Mesothelial cell of epicardium (in vitro differentiated cells): Measurements from ENCODE around the gene FBXL4. TPM values are rescaled to one million over a fixed set of nuclear protein-coding genes. Genes with fewer than 3 reads are reported as not detected.
A peak's percentile ranks its signal among the peaks of the same experiment; 100 is the strongest.

Experiments used
- DNase-seq, 2 experiments: peaks; one replicate each; pipeline ENCODE4 v3.0.0; 2021; ENCODE audit warnings: low spot score in 2 of 2; ENCODE audit not compliant: unreplicated experiment in 2 of 2
- H3K27ac Mint-ChIP-seq: 2 replicates; pipeline ENCODE4 v1.8.0; 2021; ENCODE audit warnings: mixed read lengths
- H3K27me3 Mint-ChIP-seq: 2 replicates; pipeline ENCODE4 v1.8.0; 2021; ENCODE audit warnings: low read depth, mixed read lengths
- H3K36me3 Mint-ChIP-seq: 2 replicates; pipeline ENCODE4 v1.8.0; 2021; ENCODE audit warnings: mixed read lengths
- H3K4me1 Mint-ChIP-seq: 2 replicates; pipeline ENCODE4 v1.8.0; 2021; ENCODE audit warnings: mixed read lengths
- H3K4me3 Mint-ChIP-seq: 2 replicates; pipeline ENCODE4 v1.8.0; 2021; ENCODE audit warnings: mild to moderate bottlenecking, moderate library complexity, mixed read lengths
- H3K9me3 Mint-ChIP-seq: 2 replicates; pipeline ENCODE4 v1.8.0; 2021; ENCODE audit warnings: mixed read lengths
- total RNA-seq: library from RNA; stranded (reverse); gene quantifications from 3 replicates; pipeline ENCODE4 v1.2.1, GENCODE V29; 2021
- TF ChIP-seq, protein P1 (sequence below): fragments of 200-600 bp; sonication (generic); IDR thresholded peaks from one replicate; pipeline ENCODE4 v1.5.0; 2021; ENCODE audit warnings: antibody characterized with exemption; ENCODE audit not compliant: unreplicated experiment

FBXL4 gene
- total RNA-seq, 1 donor from 2014 or later: 21.2 TPM

DNA sequence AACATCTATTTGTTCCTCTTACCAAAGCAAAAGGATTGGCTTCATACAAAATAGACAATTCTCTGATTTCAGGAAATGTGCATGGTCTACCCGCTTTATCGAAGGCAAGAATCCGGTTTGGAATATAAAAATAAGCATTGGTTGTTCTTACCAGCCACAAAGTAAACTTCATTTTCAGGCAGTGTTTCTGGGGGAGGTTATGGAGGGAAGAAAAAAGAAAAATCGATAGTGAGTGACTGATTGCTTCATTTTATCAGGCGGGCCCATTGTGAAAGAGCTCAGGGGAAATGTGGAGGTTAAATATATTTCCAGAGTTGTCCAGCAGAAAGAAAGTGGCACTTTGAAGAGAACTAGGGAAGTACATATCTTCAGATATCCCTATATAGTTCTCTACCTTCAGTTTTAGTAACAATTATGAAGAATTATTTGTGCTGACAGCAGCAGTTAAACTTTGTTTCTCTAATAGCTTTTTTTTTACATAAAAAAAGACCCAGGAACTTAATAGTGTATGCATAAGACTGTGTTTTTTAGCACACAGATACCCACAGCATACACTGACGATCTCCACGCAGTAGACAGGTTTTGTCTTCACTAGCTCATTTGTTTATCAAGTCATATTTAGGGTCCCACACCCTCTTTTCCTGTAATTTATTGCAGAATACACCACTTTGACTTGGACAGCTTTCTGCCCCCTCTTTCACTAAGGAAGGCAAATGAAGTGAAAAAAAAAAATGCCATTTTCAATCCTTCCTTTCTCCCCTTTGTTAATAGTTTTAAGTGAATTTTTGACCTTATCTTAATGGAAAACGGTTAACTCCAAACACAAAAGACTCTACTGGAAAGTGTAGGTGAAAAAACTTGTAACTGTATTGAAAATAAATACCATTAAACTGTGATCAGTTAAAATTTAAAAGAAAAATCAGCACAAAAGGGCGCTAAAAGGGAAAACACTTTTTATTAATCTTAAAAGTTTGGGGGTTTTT, 110.5 kb downstream of the FBXL4 start:
- Mint-ChIP-seq H3K36me3 (no peaks in the 10 kb centered on the region), H3K4me3 (no peak overlapping the region), H3K27me3 (peaks cover 97% of the 10 kb centered on the region), H3K4me1 (peaks cover 26% of the 10 kb centered on the region), H3K9me3 (no peaks in the 10 kb centered on the region), H3K27ac (no peak overlapping the region)
- TF ChIP-seq, protein P1, sequence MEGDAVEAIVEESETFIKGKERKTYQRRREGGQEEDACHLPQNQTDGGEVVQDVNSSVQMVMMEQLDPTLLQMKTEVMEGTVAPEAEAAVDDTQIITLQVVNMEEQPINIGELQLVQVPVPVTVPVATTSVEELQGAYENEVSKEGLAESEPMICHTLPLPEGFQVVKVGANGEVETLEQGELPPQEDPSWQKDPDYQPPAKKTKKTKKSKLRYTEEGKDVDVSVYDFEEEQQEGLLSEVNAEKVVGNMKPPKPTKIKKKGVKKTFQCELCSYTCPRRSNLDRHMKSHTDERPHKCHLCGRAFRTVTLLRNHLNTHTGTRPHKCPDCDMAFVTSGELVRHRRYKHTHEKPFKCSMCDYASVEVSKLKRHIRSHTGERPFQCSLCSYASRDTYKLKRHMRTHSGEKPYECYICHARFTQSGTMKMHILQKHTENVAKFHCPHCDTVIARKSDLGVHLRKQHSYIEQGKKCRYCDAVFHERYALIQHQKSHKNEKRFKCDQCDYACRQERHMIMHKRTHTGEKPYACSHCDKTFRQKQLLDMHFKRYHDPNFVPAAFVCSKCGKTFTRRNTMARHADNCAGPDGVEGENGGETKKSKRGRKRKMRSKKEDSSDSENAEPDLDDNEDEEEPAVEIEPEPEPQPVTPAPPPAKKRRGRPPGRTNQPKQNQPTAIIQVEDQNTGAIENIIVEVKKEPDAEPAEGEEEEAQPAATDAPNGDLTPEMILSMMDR: no peak
- no peak for DNase-seq

DNA sequence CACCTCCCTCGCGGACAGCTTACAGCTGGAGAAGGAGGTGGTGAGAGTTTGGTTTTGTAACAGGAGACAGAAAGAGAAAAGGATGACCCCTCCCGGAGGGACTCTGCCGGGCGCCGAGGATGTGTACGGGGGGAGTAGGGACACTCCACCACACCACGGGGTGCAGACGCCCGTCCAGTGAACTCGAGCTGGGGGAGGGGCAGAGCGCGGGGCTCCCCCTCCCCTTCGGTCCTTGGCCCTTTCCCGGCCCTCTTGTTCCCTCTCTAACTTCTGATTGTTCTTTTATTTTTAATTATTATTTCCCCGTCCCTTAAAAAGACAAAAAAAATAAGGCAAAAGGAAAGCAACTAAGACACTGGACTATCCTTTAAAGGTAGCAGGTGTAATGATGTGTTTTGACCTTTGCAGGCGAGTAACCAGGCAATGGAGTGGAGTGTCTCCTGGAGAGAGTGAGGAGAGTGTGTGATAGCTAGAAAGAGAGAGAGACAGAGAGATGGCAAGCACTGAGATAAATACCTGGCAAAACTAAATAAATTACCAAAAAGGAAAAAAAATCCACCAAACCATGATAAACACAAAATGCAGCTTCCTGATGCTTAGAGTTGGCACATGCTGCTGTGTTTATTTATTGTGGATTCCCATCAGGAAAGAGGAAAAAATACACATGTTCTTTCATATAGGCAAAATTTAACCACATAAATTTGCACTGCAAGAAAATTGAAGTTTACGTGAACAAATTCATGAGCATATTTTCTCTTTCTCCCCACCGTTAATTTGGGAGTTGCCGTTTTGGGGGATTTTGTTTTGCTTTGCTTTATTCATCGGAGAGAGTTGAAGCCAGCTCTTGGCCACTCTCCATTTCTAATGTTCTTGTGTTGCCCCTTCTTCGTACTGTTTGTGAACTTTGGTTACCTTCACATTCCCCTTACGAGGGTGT, 111.5 kb downstream of the FBXL4 start:
- peaks cover 97% of the 10 kb centered on the region for H3K27me3 Mint-ChIP-seq
- H3K4me1 Mint-ChIP-seq: peaks cover 33% of the 10 kb centered on the region
- H3K9me3 Mint-ChIP-seq: no peaks in the 10 kb centered on the region
- no peaks in the 10 kb centered on the region for H3K36me3 Mint-ChIP-seq
- H3K27ac Mint-ChIP-seq: no peak overlapping the region
- no peak for DNase-seq
- H3K4me3 Mint-ChIP-seq: peak overlapping the region; percentile 7
- TF ChIP-seq, protein P1: no peak

DNA sequence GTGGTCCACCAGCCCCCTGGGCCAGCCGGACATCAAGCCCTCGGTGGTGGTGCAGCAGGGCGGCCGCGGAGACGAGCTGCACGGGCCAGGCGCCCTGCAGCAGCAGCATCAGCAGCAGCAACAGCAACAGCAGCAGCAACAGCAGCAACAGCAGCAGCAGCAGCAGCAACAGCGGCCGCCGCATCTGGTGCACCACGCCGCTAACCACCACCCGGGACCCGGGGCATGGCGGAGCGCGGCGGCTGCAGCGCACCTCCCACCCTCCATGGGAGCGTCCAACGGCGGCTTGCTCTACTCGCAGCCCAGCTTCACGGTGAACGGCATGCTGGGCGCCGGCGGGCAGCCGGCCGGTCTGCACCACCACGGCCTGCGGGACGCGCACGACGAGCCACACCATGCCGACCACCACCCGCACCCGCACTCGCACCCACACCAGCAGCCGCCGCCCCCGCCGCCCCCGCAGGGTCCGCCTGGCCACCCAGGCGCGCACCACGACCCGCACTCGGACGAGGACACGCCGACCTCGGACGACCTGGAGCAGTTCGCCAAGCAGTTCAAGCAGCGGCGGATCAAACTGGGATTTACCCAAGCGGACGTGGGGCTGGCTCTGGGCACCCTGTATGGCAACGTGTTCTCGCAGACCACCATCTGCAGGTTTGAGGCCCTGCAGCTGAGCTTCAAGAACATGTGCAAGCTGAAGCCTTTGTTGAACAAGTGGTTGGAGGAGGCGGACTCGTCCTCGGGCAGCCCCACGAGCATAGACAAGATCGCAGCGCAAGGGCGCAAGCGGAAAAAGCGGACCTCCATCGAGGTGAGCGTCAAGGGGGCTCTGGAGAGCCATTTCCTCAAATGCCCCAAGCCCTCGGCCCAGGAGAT, 112.4 kb downstream of the FBXL4 start:
- Mint-ChIP-seq H3K27me3 (peaks cover 97% of the 10 kb centered on the region), H3K36me3 (no peaks in the 10 kb centered on the region), H3K27ac (no peak overlapping the region), H3K4me1 (peaks cover 37% of the 10 kb centered on the region), H3K4me3 (peak overlapping the region; percentile 7), H3K9me3 (no peaks in the 10 kb centered on the region)
- TF ChIP-seq, protein P1: no peak
- peak in 1 of 2 experiments; percentile 23 for DNase-seq

DNA sequence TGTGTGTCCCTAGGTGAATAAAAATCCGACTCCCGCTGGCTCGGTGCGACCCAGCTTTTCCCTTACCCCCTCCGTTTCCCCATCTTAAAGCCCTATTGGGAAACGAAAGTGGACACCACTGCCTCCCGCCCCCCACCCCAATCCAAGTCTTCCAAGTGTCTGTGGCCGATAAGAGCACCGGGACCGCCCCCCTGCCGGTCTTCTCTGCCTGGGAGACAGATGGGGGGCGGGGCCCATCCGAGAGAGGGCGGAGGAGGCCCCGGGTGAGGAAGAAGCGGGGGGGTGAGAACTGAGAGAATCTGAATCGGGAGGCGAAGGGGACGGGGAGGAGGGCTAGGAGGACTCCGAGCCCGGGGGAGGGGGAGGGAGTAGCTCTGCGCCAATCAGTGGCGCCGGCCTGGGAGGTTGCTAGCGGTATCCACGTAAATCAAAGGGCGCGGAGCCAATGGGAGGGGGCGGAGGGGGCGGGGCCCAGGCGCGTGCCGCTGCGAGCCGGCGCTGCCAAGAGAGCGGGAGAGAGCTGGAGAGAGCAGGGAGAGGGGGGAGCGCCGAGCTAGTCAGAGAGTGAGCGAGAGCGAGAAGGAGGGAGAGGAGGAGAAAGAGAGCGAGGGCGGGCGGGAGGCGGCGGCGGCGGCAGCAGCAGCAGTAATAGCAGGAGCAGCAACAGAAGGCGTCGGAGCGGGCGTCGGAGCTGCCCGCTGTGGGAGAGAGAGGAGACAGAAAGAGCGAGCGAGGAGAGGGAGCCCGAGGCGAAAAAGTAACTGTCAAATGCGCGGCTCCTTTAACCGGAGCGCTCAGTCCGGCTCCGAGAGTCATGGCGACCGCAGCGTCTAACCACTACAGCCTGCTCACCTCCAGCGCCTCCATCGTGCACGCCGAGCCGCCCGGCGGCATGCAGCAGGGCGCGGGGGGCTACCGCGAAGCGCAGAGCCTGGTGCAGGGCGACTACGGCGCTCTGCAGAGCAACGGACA, 113.4 kb downstream of the FBXL4 start, which contains the start of gene POU3F2:
Gene POU3F2 (plus strand): TSS at position 515 of the 972 bp plus-strand sequence. CDS start 300 bp downstream, at position 815.
- Mint-ChIP-seq H3K27ac (peak within 1 kb of the TSS; percentile 37), H3K36me3 (no peaks in the 10 kb centered on the region), H3K27me3 (peaks cover 96% of the 10 kb centered on the region), H3K9me3 (no peaks in the 10 kb centered on the region), H3K4me3 (peak within 1 kb of the TSS; percentile 68), H3K4me1 (peaks cover 37% of the 10 kb centered on the region)
- DNase-seq: peak; percentile 76 to 82
- TF ChIP-seq, protein P1: no peak
